PC-9 (cell line): ENCODE results near the gene NCAPG. TPM values are rescaled to one million over a fixed set of nuclear protein-coding genes. Genes with fewer than 3 reads are reported as not detected.

Experiments used
- BruUV-seq: library from RNA; stranded (reverse); fragments of 400-500 nt; replicated peaks from 2 replicates; lab custom pipeline; 2021; lab: Mats Ljungman, UMichigan
- CTCF ChIA-PET: fragments of 300-600 bp; sonication (Branson Sonifier 250); formaldehyde crosslinking; loops from one replicate; lab custom pipeline; 2022; ENCODE audit warnings: antibody characterized with exemption; lab: Charles Lee
- POLR2A ChIA-PET: fragments of 300-600 bp; sonication (Branson Sonifier 250); formaldehyde crosslinking; loops from one replicate; lab custom pipeline; 2022; ENCODE audit warnings: antibody characterized with exemption; ENCODE audit not compliant: unreplicated experiment; lab: Charles Lee
- DNase-seq, 2 experiments: peaks; one replicate each; pipeline versions ENCODE4 v3.0.0 to v3.0.0-alpha.2; 2015 to 2022; ENCODE audit warnings: mixed read lengths in 1 of 2
- H2AFZ ChIP-seq: fragments of 200-600 bp; sonication (generic); 2 replicates; pipeline ENCODE4 v1.8.1; 2017; ENCODE audit warnings: antibody characterized with exemption
- H3F3A ChIP-seq: fragments of 200-600 bp; sonication (generic); 2 replicates; pipeline ENCODE4 v1.8.1; 2017; ENCODE audit warnings: antibody characterized with exemption, mild to moderate bottlenecking, low read depth; ENCODE audit not compliant: insufficient read depth
- H3K27ac ChIP-seq: fragments of 200-600 bp; sonication (generic); 2 replicates; pipeline ENCODE4 v1.6.1; 2016; ENCODE audit warnings: mixed run types
- H3K27me3 ChIP-seq: fragments of 200-600 bp; sonication (generic); 2 replicates; pipeline ENCODE4 v1.6.1; 2016; ENCODE audit warnings: low read depth, mixed run types; ENCODE audit not compliant: insufficient read depth
- H3K36me3 ChIP-seq: fragments of 200-600 bp; sonication (generic); 2 replicates; pipeline ENCODE4 v1.6.1; 2016; ENCODE audit warnings: low read depth, mixed run types
- H3K4me1 ChIP-seq: fragments of 200-600 bp; sonication (generic); replicated peaks from 2 replicates; pipeline ENCODE4 v1.6.1; 2016; ENCODE audit warnings: mixed run types; ENCODE audit not compliant: insufficient read depth
- H3K4me2 ChIP-seq: fragments of 200-600 bp; sonication (generic); 2 replicates; pipeline ENCODE4 v1.6.1; 2017; ENCODE audit warnings: mixed run types
- H3K4me3 ChIP-seq: fragments of 200-600 bp; sonication (generic); 2 replicates; pipeline ENCODE4 v1.6.1; 2016; ENCODE audit warnings: mixed run types
- H3K79me2 ChIP-seq: fragments of 200-600 bp; sonication (generic); 2 replicates; pipeline ENCODE4 v1.6.1; 2017; ENCODE audit warnings: low read depth, mixed run types
- H3K9me2 ChIP-seq: fragments of 200-600 bp; sonication (generic); 2 replicates; pipeline ENCODE4 v1.8.1; 2017; ENCODE audit warnings: mild to moderate bottlenecking; ENCODE audit not compliant: insufficient read depth
- H3K9me3 ChIP-seq: fragments of 200-600 bp; sonication (generic); 2 replicates; pipeline ENCODE4 v1.8.1; 2016; ENCODE audit warnings: low read depth; ENCODE audit not compliant: insufficient read depth
- H4K20me1 ChIP-seq: fragments of 200-600 bp; sonication (generic); 2 replicates; pipeline ENCODE4 v1.8.1; 2017; ENCODE audit not compliant: insufficient read depth
- EZH2 ChIP-seq: fragments of 200-600 bp; sonication (generic); IDR thresholded peaks from 2 replicates; pipeline ENCODE4 v1.8.0; 2017; ENCODE audit warnings: antibody characterized with exemption, low read depth
- intact Hi-C: fragments of 100-400 bp; cut with micrococcal nuclease; formaldehyde crosslinking; loops from one replicate; pipeline ENCODE4 v1.10.0; 2022; ENCODE audit not compliant: unreplicated experiment
- total RNA-seq: library from RNA; stranded (reverse); gene quantifications from 2 replicates; pipeline ENCODE4 v1.2.3, GENCODE V29; 2021
- TF ChIP-seq, protein P1 (sequence below): fragments of 200-600 bp; sonication (generic); conservative IDR thresholded peaks from 2 replicates; pipeline ENCODE4 v1.6.1; 2017; ENCODE audit warnings: mixed run types, antibody characterized with exemption, mild to moderate bottlenecking, moderate library complexity

The NCAPG gene
- total RNA-seq, 1 experiment from 2014 or later: 53.7 TPM

DNA sequence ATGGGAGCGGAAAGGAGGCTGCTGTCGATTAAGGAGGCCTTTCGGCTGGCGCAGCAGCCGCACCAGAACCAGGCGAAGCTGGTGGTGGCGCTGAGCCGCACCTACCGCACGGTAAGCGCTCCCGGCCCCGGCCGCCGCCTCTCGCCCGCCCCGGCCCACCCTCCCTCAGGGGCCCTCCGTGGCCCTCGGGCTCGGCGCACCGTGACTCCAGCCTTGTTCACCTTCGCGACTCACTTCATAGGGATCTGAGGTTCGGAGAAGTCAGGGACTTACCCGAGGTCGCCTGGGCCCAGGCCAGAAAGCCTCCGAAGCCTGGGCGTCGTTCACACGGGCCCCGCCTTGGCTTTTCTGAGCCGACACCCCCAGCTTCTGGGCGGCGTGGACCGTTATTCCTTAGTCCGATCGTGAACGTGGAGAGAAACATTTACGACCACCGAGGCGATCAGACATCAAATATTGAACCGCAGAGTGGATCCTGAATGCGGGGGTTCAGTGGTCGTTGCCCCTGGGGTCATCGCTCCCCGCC is 362 bp downstream of the NCAPG start:
- H3K4me1 ChIP-seq: peaks cover 35% of the 10 kb centered on the region
- H2AFZ ChIP-seq: peak overlapping the region; percentile 91
- ChIA-PET POLR2A (interaction anchor here (0.5 kb wide), 1 partner anchor 604 kb away, joined by 8 read pairs; no protein-coding TSS in a partner anchor), CTCF (no interaction called here)
- peak overlapping the region; percentile 88 for H3K4me2 ChIP-seq
- H3K27ac ChIP-seq: 0 out of 2 replicates have a peak overlapping the region, but pooled peaks have one; percentile 16
- peak overlapping the region; percentile 89 for H3K4me3 ChIP-seq
- H3K9me2 ChIP-seq: no peaks in the 10 kb centered on the region
- intact Hi-C loops: loop anchor here (2.0 to 10.0 kb wide), 3 partner anchors 196 to 236 kb away; partner anchors contain the start of genes LAP3, LCORL and MED28
- H3K36me3 ChIP-seq: peaks cover 20% of the 10 kb centered on the region
- no TSS peak for BruUV-seq
- H3K9me3 ChIP-seq: no peaks in the 10 kb centered on the region
- DNase-seq: no peak
- H3K79me2 ChIP-seq: peaks cover 96% of the 10 kb centered on the region
- no peaks in the 10 kb centered on the region for H3K27me3 ChIP-seq
- no peak for TF ChIP-seq EZH2
- TF ChIP-seq, protein P1, sequence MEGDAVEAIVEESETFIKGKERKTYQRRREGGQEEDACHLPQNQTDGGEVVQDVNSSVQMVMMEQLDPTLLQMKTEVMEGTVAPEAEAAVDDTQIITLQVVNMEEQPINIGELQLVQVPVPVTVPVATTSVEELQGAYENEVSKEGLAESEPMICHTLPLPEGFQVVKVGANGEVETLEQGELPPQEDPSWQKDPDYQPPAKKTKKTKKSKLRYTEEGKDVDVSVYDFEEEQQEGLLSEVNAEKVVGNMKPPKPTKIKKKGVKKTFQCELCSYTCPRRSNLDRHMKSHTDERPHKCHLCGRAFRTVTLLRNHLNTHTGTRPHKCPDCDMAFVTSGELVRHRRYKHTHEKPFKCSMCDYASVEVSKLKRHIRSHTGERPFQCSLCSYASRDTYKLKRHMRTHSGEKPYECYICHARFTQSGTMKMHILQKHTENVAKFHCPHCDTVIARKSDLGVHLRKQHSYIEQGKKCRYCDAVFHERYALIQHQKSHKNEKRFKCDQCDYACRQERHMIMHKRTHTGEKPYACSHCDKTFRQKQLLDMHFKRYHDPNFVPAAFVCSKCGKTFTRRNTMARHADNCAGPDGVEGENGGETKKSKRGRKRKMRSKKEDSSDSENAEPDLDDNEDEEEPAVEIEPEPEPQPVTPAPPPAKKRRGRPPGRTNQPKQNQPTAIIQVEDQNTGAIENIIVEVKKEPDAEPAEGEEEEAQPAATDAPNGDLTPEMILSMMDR: no peak
- peaks cover 20% of the 10 kb centered on the region; the same call in 1 of the 2 replicates for H4K20me1 ChIP-seq
- H3F3A ChIP-seq: no peaks in the 10 kb centered on the region

DNA sequence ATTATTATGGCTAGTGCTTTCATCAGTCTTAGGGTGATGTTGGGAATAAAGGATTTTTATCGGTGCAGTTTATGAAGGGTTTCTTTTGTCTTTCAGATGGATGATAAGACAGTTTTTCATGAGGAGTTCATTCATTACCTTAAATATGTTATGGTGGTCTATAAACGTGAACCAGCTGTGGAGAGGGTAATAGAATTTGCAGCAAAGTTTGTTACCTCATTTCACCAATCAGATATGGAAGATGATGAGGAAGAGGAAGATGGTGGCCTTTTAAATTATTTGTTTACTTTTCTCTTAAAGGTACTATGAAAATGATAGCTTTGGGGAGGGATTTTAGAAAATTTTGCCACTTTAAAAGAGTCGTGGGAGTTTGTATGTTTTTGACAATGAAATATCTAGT is 1.3 kb downstream of the NCAPG start:
- Histone ChIP-seq H3K9me2 (no peaks in the 10 kb centered on the region), H3K4me1 (peaks cover 33% of the 10 kb centered on the region), H3K27me3 (no peaks in the 10 kb centered on the region), H3K36me3 (peaks cover 12% of the 10 kb centered on the region; the same call in 1 of the 2 replicates), H3F3A (no peaks in the 10 kb centered on the region), H3K9me3 (no peaks in the 10 kb centered on the region), H2AFZ (peak overlapping the region; percentile 91), H3K27ac (no peak overlapping the region), H3K4me2 (peak overlapping the region; percentile 88), H3K4me3 (peak overlapping the region; percentile 89), H4K20me1 (peaks cover 13% of the 10 kb centered on the region; the same call in 1 of the 2 replicates), H3K79me2 (peaks cover 90% of the 10 kb centered on the region)
- no TSS peak for BruUV-seq
- ChIA-PET POLR2A (no interaction called here), CTCF (no interaction called here)
- intact Hi-C loops: loop anchor here (5.0 to 10.0 kb wide), 2 partner anchors 210 to 237 kb away; partner anchors contain the start of genes LAP3 and LCORL
- DNase-seq: no peak
- TF ChIP-seq, protein P1: no peak
- no peak for TF ChIP-seq EZH2

DNA sequence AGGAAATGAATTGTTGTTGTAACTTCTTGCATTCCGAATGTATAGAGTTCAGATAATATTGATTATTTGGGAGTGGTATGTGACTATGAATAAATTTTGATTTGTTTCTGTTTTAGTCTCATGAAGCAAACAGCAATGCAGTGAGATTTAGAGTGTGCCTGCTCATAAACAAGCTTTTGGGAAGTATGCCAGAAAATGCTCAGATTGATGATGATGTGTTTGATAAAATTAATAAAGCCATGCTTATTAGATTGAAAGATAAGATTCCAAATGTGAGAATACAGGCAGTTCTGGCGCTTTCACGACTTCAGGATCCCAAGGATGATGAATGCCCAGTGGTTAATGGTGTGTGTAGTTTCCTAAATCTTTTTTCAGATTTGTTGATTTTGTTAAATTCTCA is 2.0 kb downstream of the NCAPG start:
- Histone ChIP-seq H3K36me3 (peaks cover 5% of the 10 kb centered on the region; the same call in 1 of the 2 replicates), H3K9me3 (no peaks in the 10 kb centered on the region), H3K4me3 (peak overlapping the region; percentile 89; the same call in 1 of the 2 replicates), H3K4me1 (peaks cover 26% of the 10 kb centered on the region), H3K27me3 (no peaks in the 10 kb centered on the region), H3K27ac (no peak overlapping the region), H2AFZ (no peak overlapping the region), H3K4me2 (peak overlapping the region; percentile 88), H4K20me1 (peaks cover 6% of the 10 kb centered on the region; the same call in 1 of the 2 replicates), H3F3A (no peaks in the 10 kb centered on the region), H3K79me2 (peaks cover 90% of the 10 kb centered on the region), H3K9me2 (no peaks in the 10 kb centered on the region)
- intact Hi-C loops: loop anchor here (5.0 to 10.0 kb wide), 2 partner anchors 210 to 238 kb away; partner anchors contain the start of genes LAP3 and LCORL
- no TSS peak for BruUV-seq
- DNase-seq: no peak
- ChIA-PET CTCF (no interaction called here), POLR2A (no interaction called here)
- TF ChIP-seq EZH2: no peak
- TF ChIP-seq, protein P1: no peak
